Fibroblast of peridontal ligament (primary cell): ENCODE data around the gene PDCD5.
"Not testable (repeated sequence)": the region's sequence is repeated elsewhere in the genome, so short reads cannot be mapped to it uniquely, and the experiment has no call there.

Source experiments
- DNase-seq: peaks from one replicate; pipeline ENCODE4 v3.0.0-alpha.2; 2010; ENCODE audit errors: extremely low read depth

The PDCD5 gene, protein sequence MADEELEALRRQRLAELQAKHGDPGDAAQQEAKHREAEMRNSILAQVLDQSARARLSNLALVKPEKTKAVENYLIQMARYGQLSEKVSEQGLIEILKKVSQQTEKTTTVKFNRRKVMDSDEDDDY

DNA sequence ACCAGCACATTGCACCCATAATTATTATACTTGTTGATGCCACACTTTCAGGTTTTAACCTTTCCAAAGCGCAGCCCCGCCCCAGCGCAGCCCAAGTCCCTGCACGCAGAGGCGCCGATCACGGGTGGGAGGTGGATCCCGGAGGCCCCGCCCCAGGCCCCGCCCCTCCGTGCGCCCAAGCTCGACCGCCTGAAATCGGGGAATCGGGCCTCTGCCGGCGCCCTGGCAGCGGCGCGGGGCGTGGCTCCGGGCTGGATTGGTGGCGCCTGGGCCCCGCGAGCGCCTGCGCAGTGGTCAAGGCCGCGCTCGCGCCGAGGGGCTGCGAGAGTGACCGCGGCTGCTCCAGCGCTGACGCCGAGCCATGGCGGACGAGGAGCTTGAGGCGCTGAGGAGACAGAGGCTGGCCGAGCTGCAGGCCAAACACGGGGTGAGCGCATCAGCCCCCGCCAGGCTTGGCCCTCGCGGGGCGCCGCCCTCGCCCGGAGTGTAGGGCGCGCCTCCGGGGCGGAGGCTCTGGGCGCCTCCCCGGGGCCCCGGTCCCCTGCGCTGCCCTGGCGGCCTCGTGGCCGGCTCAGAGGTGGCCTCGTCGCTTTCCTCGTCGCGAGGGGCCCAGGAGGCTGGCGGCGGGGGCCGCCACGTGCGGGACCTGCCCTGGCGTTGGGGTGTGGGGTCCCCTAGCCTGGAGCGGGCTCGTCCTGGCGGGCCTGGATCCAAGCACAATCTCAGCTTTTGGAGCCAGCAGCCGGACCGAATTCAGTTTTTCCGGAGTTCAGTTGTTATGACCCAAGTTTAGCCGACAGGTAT is at the start of gene PDCD5:
Gene PDCD5, plus strand, starts transcription at position 290 of the 804 bp plus-strand sequence. Its CDS starts 72 bp downstream, at position 362.
- DNase-seq, result peak; percentile 86

DNA sequence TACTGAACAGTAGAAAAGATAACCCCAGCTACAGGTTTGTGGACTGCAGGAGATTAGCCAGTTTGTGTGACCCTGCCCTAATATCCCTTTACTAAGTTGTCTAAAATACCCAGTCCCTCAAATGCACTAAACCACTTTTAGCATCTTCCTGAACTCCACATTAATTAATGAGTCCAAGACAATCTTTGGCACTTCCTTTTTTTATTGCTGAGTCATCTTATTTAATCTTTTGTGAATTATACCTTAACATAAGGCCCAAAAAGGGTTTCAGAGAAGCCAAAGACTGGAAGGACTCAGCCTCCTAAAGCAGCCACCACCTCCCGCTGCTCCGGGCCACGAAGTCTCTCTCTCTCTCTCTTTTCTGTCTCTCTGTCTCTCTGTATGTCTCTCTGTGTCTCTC is 48.8 kb upstream of the PDCD5 start:
- no peak for DNase-seq

DNA sequence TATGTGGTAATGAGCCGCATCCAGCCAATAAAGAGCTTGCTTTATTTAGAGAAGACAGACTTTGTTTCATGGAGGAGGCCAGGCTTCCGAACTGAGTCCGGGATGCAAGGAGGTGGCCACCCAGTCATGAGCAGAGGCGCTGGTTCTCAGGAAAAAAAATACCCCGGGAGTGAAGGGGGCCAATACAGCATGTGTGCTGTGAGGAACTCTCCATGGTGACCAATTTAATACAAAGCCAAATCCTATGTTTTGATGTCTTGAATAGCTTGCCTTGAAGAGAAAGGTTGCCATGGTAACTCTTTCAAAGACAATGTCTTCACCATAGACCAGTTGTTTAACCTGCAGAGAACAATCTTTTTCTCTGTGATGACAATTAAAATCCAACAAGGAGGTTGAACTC is 43.4 kb upstream of the PDCD5 start:
- DNase-seq, result no peak

DNA sequence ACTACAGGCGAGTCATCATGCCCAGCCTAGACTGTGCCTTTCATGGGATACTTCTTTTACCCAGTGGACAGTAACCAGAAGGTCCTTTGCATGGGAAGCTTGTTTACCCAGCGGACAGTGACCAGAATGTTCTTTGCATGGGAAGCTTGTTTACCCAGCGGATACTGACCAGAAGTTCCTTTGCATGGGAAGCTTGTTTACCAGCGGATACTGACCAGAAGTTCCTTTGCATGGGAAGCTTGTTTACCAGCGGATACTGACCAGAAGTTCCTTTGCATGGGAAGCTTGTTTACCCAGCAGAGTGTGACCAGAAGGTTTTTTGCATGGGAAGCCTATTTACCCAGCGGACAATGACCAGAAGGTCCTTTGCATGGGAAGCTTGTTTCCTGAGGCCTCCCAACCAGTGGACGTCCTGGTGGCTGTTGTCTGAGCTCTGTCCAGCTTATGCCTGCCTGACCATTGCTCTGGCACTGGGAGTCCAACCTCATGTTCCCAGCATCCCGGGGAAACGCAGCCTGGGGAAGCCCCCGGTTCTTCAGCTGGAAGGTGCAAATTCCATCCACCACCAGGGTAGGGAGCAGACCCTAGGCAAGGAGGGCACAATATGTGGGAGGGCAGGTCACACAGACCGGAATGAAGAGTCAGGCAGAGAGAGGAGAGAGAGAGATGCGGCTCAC is 41.6 kb upstream of the PDCD5 start:
- no peak for DNase-seq

DNA sequence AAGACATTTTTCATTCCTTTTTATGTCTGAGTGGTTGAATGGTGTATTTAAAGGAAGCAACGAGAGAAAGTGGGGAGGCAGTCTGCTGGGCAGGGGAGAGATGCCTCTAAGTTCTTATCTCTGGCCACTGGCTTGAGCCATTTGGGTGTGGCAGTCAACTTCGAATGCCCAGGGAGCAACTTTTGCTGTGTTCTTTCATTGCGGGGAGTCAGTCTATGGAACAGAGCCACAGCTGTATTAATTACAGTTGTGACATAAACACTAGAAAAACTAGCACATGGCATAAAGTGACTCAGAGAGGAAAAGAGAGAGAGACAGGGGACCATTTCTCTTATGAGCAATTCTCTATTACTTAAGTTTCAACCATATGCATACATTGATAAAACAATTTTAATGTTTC is 40.4 kb upstream of the PDCD5 start:
- no peak for DNase-seq

DNA sequence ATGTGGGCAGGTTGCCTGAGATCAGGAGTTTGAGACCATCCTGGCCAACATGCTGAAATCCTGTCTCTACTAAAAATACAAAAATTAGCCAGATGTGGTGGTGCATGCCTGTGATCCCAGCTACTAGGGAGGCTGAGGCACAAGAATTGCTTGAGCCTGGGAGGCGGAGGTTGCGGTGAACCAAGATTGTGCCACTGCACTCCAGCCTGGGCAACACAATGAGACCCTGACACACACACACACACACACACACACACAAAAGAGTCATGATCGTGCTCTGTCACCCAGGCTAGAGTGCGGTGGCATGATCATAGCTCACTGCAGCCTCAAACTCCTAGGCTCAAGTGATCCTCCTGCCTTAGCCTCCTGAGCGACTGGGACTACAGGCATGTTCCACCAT is 39.6 kb upstream of the PDCD5 start:
- DNase-seq, result not testable (repeated sequence)

DNA sequence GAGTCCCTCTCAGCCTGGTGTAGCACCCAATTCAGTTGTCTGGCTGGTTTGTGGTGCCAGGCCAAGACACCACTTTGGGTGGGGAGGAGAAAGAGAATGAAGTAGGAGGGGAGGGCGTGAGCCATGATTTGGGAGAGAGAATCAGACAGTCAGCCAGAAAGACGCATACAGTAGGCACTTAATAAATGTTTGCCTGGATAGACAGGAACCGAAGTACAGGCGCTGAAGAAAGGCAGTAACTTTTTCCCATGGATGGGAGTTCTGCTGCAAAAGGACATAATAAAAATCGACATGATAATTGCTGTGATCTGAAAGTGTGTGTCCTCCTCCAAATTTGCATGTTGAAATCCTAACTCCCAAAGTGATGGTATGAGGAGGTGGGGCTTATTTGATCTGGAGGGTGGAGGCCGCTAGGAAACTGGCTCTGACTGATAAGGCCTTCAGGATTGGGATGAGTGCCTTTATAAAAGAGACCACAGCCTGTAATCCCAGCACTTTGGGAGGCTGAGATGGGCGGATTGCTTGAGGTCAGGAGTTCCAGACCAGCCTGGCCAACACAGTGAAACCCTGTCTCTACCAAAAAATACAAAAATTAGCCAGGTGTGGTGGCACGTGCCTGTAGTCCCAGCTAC is 38.4 kb upstream of the PDCD5 start:
- no peak for DNase-seq

DNA sequence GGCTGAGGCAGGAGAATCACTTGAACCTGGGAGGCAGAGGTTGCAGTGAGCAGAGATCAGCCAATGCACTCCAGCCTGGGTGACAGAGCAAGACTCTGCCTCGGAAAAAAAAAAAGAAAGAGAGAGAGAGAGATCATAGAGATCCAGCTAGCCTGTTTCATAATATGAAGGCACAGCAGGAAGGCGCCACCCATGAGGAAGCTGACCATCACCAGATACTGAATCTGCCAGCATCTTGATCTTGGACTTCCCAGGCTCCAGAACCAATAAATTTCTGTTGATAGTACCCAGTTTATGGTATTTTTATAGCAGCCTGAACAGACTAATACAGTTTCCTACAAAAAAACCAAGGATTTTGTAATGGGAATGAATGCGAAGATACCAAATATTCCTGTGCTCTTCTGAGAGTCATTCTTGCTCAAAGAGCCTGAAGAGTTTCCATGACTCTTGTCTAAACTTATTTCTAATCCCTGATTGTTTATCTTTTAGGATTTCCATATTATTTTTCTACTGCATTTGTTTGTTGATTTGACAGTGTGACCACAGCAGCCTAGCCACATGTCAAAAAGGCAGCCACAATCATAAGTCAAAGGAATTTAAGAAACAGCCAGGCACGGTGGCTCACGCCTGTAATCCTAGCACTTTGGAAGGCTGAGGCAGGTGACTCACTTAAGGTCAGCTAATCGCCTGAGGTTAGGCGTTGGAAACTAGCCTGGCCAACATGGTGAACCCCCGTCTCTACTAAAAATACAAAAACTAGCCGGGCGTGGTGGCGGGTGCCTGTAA is 37.7 kb upstream of the PDCD5 start:
- no peak for DNase-seq

DNA sequence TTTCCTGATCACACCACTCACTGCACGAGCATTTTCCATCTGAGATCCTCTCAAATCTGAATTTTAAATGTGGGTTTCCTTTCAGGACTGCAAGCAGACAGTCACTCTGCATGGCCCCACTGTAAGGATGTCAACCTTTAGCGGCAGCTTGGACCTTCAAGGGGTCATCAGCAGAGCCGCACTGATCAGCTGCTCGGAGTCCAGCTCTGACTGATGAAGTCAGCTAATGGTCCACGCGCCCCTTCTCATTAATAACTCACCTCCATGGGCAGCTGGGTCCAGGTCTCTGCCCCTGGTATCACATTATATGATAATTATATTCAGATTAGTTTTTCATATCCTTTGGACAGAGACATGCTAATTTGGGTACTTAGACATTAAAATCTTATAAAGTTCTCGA is 36.1 kb upstream of the PDCD5 start:
- no peak for DNase-seq

DNA sequence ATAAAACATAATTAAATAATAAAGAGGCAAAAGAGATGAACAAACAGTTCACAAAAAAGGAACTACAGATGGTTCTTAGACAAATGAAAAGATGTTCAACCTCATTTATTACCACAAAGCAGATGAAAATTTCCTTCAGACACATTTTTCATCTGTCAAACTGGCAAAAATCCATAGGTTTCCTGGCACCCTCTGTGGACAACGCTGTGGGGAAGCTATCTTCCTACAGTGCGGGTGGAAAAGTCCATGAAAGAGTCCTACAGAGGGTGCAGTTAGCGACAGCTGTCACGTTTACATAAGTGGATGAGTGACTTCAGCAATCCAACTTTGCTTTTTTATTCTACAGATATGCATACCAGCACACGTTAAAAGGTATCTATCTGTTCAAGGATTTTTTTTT is 30.3 kb upstream of the PDCD5 start:
- DNase-seq, result no peak

DNA sequence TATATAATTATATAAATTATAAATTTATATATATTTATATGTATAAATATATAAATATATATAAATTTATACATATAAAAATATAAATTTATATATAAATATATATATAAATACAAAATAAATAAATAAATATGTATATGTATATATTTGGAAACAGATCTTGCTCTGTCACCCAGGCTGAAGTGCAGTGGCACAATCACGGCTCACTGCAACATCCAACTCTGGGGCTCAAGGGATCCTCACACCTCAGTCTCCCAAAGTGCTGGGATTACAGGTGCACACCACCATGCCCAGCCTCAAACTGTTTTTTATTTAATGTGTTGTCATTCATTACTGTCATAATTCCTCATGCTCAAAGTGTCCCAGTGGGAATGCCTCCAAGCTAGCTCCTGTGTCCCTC is 25.2 kb upstream of the PDCD5 start:
- DNase-seq, result no peak

DNA sequence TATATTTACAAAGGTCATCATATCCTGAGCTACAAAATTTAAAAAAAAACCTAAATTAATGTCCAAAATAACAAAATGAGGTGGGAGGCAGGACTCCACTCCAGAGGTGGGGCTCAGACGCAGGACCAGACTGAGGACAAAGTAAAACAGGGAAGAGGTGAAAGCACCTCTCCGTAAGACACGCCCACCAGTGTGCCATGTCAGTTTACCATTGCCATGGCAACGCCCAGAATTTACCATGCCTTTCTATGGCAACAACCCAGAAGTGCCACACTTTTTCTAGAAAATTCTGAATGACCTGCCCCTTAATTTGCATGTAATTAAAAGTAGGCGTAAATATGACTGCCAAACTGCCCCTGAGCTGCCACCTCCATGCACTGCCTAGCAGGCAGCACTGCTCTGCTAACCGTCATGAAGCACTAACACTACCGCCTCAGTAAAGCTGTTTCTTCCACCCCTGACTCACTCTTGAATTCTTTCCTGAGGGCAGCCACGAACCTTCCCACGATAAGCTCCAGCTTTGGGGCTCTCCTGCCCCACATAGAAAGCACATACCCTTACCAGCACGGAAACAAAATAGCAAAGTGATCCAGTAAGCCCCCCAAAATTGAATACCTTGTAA is 22.3 kb upstream of the PDCD5 start:
- no peak for DNase-seq

DNA sequence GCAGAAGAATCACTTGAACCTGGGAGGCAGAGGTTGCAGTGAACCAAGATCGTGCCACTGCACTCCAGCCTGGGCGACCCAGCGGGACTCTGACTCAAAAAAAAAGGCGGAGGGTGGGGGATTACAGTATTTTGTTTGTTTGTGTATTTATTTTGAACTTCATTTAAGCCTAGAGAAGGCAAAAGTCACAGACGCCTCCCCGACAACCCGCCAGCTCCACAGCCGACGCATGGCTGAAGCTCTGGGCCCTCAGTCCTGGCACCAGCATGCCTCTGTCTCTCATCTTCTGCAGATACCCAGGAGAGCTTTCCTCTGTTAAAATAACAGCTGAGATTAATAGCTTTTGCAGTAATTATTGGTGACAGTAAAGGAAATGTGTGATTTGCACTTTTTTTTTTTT is 17.2 kb upstream of the PDCD5 start:
- no peak for DNase-seq

DNA sequence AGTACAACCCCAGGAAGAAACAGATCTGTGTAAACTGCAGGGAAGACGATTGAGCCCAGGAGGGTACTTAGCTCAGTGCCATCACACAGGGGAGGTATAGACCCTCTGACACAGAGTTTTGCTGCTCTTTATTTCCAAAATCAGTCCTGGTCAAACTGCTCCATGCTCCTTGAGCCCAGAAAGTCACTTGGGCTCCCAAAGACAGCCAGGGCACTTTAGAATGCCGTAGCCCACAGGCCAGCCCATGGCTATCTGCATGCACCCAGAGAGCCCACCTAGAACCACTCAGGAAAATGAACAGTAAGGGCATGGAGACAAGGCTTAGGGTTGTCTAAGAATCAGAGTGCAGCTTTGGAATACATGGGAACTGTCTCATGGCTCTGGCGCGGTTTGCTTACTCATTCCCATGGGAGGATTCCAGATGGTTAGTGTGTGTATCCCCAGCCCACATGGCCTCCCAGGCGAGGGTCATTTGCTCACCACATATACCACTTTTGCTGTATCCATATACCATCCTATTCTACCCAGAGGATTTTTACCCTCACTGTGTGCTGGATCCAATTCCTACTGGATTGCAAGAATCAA is 14.7 kb upstream of the PDCD5 start:
- DNase-seq, result peak; percentile 41

DNA sequence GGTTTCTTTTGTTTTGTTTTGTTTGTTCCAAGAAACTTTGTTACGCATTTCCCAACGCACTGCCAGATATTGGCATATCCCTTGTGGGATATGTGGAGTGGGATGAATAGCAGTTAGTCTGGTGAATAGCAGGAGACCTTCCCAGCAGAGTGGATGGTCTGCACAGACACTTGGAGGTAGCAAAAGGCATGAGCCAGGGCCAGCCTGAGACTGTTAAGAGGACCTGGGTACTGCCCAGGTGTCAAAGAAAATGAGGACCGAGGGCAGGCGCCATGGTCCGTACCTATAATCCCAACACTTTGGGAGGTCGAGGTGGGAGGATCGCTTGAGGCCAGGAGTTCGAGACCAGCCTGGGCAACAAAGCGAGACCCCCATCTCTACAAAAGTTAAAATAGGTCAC is 13.5 kb upstream of the PDCD5 start:
- DNase-seq, result no peak

DNA sequence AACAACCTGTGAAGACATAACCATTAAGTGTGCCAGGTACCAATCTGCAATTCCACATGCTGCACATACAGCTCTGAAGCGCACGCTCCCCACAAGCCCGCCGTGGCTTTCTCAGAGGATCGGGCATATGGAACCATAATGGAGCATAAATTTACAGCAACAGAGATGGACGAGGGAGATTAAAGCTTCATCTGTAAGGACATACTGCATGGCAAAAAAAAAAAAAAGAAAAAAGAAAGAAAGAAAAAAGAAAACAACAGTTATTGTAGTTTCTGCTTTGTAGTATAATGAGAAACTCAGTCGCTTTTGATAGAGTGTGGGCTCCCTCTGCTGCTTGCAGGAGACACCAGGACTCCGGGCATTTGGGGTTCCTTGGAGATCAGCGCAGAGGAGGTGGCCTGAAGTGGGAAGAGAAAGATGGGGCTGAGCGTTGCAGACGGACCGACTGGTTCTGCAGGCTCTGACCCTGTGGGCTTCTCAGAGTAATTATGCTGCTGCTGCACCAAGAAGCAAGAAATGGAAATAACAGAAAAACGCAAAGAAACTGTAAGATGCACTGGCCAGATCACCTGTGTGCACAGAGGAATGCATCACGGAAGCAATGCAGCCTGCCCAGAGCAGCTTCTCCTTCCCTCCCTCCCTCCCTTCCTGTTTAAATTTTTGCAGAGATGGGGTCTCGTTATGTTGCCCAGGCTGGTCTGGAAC is 10.8 kb upstream of the PDCD5 start:
- peak; percentile 73 for DNase-seq

DNA sequence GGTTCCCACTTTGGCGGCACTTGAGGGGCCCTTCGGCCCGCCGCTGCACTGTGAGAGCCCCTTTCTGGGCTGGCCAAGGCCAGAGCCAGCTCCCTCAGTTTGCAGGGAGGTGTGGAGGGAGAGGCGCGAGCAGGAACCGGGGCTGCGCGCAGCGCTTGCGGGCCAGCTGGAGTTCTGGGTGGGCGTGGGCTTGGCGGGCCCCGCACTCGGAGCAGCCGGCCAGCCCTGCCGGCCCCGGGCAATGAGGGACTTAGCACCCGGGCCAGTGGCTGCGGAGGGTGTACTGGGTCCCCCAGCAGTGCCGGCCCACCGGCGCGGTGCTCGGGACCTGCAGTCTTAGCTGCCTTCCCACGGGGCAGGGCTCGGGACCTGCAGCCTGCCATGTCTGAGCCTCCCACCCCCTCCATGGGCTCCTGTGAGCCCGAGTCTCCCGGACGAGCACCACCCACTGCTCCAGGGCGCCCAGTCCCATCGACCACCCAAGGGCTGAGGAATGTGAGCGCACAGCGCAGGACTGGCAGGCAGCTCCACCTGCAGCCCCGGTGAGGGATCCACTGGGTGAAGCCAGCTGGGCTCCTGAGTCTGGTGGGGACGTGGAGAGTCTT is 9.4 kb upstream of the PDCD5 start:
- not testable (repeated sequence) for DNase-seq

DNA sequence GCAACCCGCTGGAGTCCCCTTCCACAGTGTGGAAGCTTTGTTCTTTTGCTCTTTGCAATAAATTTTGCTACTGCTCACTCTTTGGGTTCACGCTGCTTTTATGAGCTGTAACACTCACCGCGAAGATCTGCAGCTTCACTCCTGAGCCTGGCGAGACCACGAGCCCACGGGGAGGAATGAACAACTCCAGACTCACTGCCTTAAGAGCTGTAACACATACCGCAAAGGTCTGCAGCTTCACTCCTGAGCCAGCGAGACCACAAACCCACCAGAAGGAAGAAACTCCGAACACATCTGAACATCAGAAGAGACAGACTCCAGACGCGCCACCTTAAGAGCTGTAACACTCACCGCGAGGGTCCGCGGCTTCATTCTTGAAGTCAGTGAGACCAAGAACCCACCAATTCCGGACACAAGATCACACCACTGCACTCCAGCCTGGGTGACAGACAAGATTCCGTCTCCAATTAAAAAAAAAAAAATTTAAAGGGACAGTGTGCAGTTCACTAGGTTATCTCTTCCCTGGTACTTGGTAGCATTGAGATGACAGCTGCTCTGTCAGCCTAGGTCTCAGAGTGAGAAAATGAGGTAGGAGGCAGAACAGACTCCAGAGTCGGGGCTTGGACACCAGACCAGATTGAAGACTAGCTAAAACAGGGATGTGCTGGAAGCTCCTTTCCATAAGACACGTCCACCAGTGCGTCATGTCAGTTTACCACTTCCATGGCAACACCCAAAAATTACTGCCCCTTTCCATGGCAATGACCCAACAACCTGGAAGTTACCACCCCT is 8.1 kb upstream of the PDCD5 start:
- DNase-seq, result not testable (repeated sequence)

DNA sequence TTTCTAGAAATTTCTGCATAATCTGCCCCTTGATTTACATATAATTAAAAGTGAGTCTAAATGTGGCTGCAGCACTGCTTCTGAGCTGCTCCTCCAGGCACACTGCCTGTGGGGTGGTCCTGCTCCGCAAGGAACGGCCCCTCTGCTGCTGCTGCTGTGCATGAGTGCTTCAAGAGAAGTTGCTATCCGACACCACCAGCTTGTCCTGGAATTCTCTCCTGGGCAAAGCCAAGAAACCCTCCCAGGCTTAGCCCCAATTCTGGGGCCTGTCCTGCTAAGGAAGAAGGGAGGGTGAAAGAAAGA is 7.5 kb upstream of the PDCD5 start:
- DNase-seq, result no peak
